ENCODE data around the gene PCBP3.

Gene PCBP3

GRCh38 chr21:45860493-45861155 is 217.1 kb downstream of the PCBP3 start:
- peaks cover 3% of the 10 kb centered on the region for H3K9me3 ChIP-seq (ENCODE audit: low read length)
- H2AFZ ChIP-seq (ENCODE audit: low read depth, low read length) = no peak overlapping the region
- H3K36me3 ChIP-seq (ENCODE audit: insufficient read depth, low read length) = no peaks in the 10 kb centered on the region
- peaks cover 7% of the 10 kb centered on the region for H3K27me3 ChIP-seq (ENCODE audit: insufficient read depth, low read length)
- H3K4me3 ChIP-seq (ENCODE audit: low read length) = no peak overlapping the region
- H3K4me1 ChIP-seq (ENCODE audit: insufficient read depth, low read length) = no peaks in the 10 kb centered on the region

- Histone ChIP-seq H3K9me3 (ENCODE audit: low read length) (peaks cover 3% of the 10 kb centered on the region), H3K36me3 (ENCODE audit: insufficient read depth, low read length) (no peaks in the 10 kb centered on the region), H2AFZ (ENCODE audit: low read depth, low read length) (no peak overlapping the region), H3K27me3 (ENCODE audit: insufficient read depth, low read length) (peaks cover 7% of the 10 kb centered on the region), H3K4me3 (ENCODE audit: low read length) (no peak overlapping the region), H3K4me1 (ENCODE audit: insufficient read depth, low read length) (no peaks in the 10 kb centered on the region)
Observed at GRCh38 chr21:45861156-45861870, 217.8 kb downstream of the PCBP3 start.

GRCh38 chr21:45862543-45863207 is 219.2 kb downstream of the PCBP3 start:
- H3K4me3 ChIP-seq (ENCODE audit: low read length) = no peak overlapping the region

GRCh38 chr21:45863267-45863666 is 219.7 kb downstream of the PCBP3 start:
- H3K4me1 ChIP-seq (ENCODE audit: insufficient read depth, low read length) = no peaks in the 10 kb centered on the region
- H2AFZ ChIP-seq (ENCODE audit: low read depth, low read length) = no peak overlapping the region
- H3K36me3 ChIP-seq (ENCODE audit: insufficient read depth, low read length) = no peaks in the 10 kb centered on the region
- H3K4me3 ChIP-seq (ENCODE audit: low read length) = no peak overlapping the region
- peaks cover 1% of the 10 kb centered on the region for H3K9me3 ChIP-seq (ENCODE audit: low read length)
- peaks cover 7% of the 10 kb centered on the region for H3K27me3 ChIP-seq (ENCODE audit: insufficient read depth, low read length)

More at GRCh38 chr21:45862543-45863207, 219.2 kb downstream of the PCBP3 start:
- no peaks in the 10 kb centered on the region for H3K4me1 ChIP-seq (ENCODE audit: insufficient read depth, low read length)
- no peaks in the 10 kb centered on the region for H3K36me3 ChIP-seq (ENCODE audit: insufficient read depth, low read length)
- peaks cover 3% of the 10 kb centered on the region for H3K9me3 ChIP-seq (ENCODE audit: low read length)
- H3K27me3 ChIP-seq (ENCODE audit: insufficient read depth, low read length) = peaks cover 7% of the 10 kb centered on the region
- H2AFZ ChIP-seq (ENCODE audit: low read depth, low read length) = no peak overlapping the region

- H3K9me3 ChIP-seq (ENCODE audit: low read length) = no peaks in the 10 kb centered on the region
- no peaks in the 10 kb centered on the region for H3K4me1 ChIP-seq (ENCODE audit: insufficient read depth, low read length)
- H3K27me3 ChIP-seq (ENCODE audit: insufficient read depth, low read length) = peaks cover 7% of the 10 kb centered on the region
- H3K4me3 ChIP-seq (ENCODE audit: low read length) = no peak overlapping the region
- no peaks in the 10 kb centered on the region for H3K36me3 ChIP-seq (ENCODE audit: insufficient read depth, low read length)
- no peak overlapping the region for H2AFZ ChIP-seq (ENCODE audit: low read depth, low read length)
Observed at GRCh38 chr21:45863751-45864150, 220.2 kb downstream of the PCBP3 start.

- no peak overlapping the region for H2AFZ ChIP-seq (ENCODE audit: low read depth, low read length)
- no peaks in the 10 kb centered on the region for H3K4me1 ChIP-seq (ENCODE audit: insufficient read depth, low read length)
- H3K9me3 ChIP-seq (ENCODE audit: low read length) = no peaks in the 10 kb centered on the region
- no peaks in the 10 kb centered on the region for H3K36me3 ChIP-seq (ENCODE audit: insufficient read depth, low read length)
- peaks cover 7% of the 10 kb centered on the region for H3K27me3 ChIP-seq (ENCODE audit: insufficient read depth, low read length)
- H3K4me3 ChIP-seq (ENCODE audit: low read length) = no peak overlapping the region
Observed at GRCh38 chr21:45864436-45864835, 220.9 kb downstream of the PCBP3 start.

- H3K4me3 ChIP-seq (ENCODE audit: low read length) = no peak overlapping the region
- H3K27me3 ChIP-seq (ENCODE audit: insufficient read depth, low read length) = peaks cover 7% of the 10 kb centered on the region
- H2AFZ ChIP-seq (ENCODE audit: low read depth, low read length) = no peak overlapping the region
- H3K9me3 ChIP-seq (ENCODE audit: low read length) = no peaks in the 10 kb centered on the region
- no peaks in the 10 kb centered on the region for H3K36me3 ChIP-seq (ENCODE audit: insufficient read depth, low read length)
- no peaks in the 10 kb centered on the region for H3K4me1 ChIP-seq (ENCODE audit: insufficient read depth, low read length)
Observed at GRCh38 chr21:45865106-45865835, 221.7 kb downstream of the PCBP3 start.

GRCh38 chr21:45866551-45866950 is 223.0 kb downstream of the PCBP3 start:
- Histone ChIP-seq H3K4me1 (ENCODE audit: insufficient read depth, low read length) (no peaks in the 10 kb centered on the region), H3K4me3 (ENCODE audit: low read length) (no peak overlapping the region), H3K36me3 (ENCODE audit: insufficient read depth, low read length) (no peaks in the 10 kb centered on the region), H2AFZ (ENCODE audit: low read depth, low read length) (no peak overlapping the region), H3K27me3 (ENCODE audit: insufficient read depth, low read length) (peaks cover 4% of the 10 kb centered on the region), H3K9me3 (ENCODE audit: low read length) (no peaks in the 10 kb centered on the region)

GRCh38 chr21:45867041-45867666 is 223.6 kb downstream of the PCBP3 start:
- H3K36me3 ChIP-seq (ENCODE audit: insufficient read depth, low read length) = no peaks in the 10 kb centered on the region
- no peak overlapping the region for H2AFZ ChIP-seq (ENCODE audit: low read depth, low read length)
- no peaks in the 10 kb centered on the region for H3K9me3 ChIP-seq (ENCODE audit: low read length)
- H3K27me3 ChIP-seq (ENCODE audit: insufficient read depth, low read length) = no peaks in the 10 kb centered on the region
- no peak overlapping the region for H3K4me3 ChIP-seq (ENCODE audit: low read length)
- no peaks in the 10 kb centered on the region for H3K4me1 ChIP-seq (ENCODE audit: insufficient read depth, low read length)

- no peak overlapping the region for H3K4me3 ChIP-seq (ENCODE audit: low read length)
- H3K36me3 ChIP-seq (ENCODE audit: insufficient read depth, low read length) = no peaks in the 10 kb centered on the region
- no peaks in the 10 kb centered on the region for H3K9me3 ChIP-seq (ENCODE audit: low read length)
- no peaks in the 10 kb centered on the region for H3K27me3 ChIP-seq (ENCODE audit: insufficient read depth, low read length)
- H2AFZ ChIP-seq (ENCODE audit: low read depth, low read length) = no peak overlapping the region
- no peaks in the 10 kb centered on the region for H3K4me1 ChIP-seq (ENCODE audit: insufficient read depth, low read length)
Observed at GRCh38 chr21:45867671-45868081, 224.2 kb downstream of the PCBP3 start.

GRCh38 chr21:45868086-45868485 is 224.6 kb downstream of the PCBP3 start:
- no peak overlapping the region for H3K4me3 ChIP-seq (ENCODE audit: low read length)
- no peaks in the 10 kb centered on the region for H3K9me3 ChIP-seq (ENCODE audit: low read length)
- no peak overlapping the region for H2AFZ ChIP-seq (ENCODE audit: low read depth, low read length)
- H3K4me1 ChIP-seq (ENCODE audit: insufficient read depth, low read length) = no peaks in the 10 kb centered on the region
- H3K36me3 ChIP-seq (ENCODE audit: insufficient read depth, low read length) = no peaks in the 10 kb centered on the region
- H3K27me3 ChIP-seq (ENCODE audit: insufficient read depth, low read length) = no peaks in the 10 kb centered on the region

- Histone ChIP-seq H3K4me3 (ENCODE audit: low read length) (no peak overlapping the region), H3K9me3 (ENCODE audit: low read length) (no peaks in the 10 kb centered on the region), H3K36me3 (ENCODE audit: insufficient read depth, low read length) (no peaks in the 10 kb centered on the region), H3K27me3 (ENCODE audit: insufficient read depth, low read length) (no peaks in the 10 kb centered on the region), H3K4me1 (ENCODE audit: insufficient read depth, low read length) (no peaks in the 10 kb centered on the region), H2AFZ (ENCODE audit: low read depth, low read length) (no peak overlapping the region)
Observed at GRCh38 chr21:45868488-45868887, 225.0 kb downstream of the PCBP3 start.

Measured in neuron (in vitro differentiated cells).